Mucosa of stomach (tissue), 1 donor: ENCODE data around the gene EXOC3.

ENCODE experiments used
- H3K27me3 ChIP-seq: one replicate; pipeline ENCODE4 v1.7.0; 2013; ENCODE audit warnings: mild to moderate bottlenecking, low read length; ENCODE audit not compliant: control insufficient read depth, insufficient read depth
- H3K36me3 ChIP-seq: one replicate; pipeline ENCODE4 v1.7.0; 2013; ENCODE audit warnings: low read length; ENCODE audit not compliant: control insufficient read depth, insufficient read depth
- H3K4me1 ChIP-seq: one replicate; pipeline ENCODE4 v1.7.0; 2013; ENCODE audit warnings: mild to moderate bottlenecking, low read length; ENCODE audit not compliant: control insufficient read depth, insufficient read depth
- H3K4me3 ChIP-seq: one replicate; pipeline ENCODE4 v1.7.0; 2013; ENCODE audit warnings: low read length
- H3K9ac ChIP-seq: one replicate; pipeline ENCODE4 v1.7.0; 2013; ENCODE audit warnings: mild to moderate bottlenecking, low read length, moderate library complexity
- H3K9me3 ChIP-seq: one replicate; pipeline ENCODE4 v1.7.0; 2013; ENCODE audit warnings: mild to moderate bottlenecking, low read length, moderate library complexity; ENCODE audit not compliant: control insufficient read depth
- donor health status: Pancreatic carcinoma.

The EXOC3 gene

DNA sequence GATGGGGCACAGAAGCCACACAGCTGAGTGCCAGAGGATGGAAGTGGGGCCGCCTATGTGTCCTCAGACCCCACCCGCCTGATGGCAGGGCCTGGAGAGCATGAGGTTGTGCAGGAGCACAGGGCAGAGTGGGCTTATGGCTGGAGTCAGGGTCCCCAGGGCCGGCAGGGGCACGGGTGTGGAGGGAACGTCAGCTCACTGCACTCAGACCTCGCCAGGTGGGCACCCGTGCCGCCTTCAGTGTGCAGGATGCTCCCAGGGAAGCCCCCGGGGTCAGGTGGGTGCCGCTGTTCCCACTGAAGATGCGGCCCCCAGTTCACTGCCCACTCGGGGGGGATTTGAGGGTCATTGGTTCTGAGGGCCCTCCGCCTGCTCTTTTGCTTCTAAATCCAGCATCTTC is 34.9 kb downstream of the EXOC3 start:
- H3K36me3 ChIP-seq = no peaks in the 10 kb centered on the region
- no peaks in the 10 kb centered on the region for H3K9me3 ChIP-seq
- no peak overlapping the region for H3K4me3 ChIP-seq
- peaks cover 22% of the 10 kb centered on the region for H3K27me3 ChIP-seq
- no peak overlapping the region for H3K9ac ChIP-seq
- H3K4me1 ChIP-seq = no peaks in the 10 kb centered on the region

DNA sequence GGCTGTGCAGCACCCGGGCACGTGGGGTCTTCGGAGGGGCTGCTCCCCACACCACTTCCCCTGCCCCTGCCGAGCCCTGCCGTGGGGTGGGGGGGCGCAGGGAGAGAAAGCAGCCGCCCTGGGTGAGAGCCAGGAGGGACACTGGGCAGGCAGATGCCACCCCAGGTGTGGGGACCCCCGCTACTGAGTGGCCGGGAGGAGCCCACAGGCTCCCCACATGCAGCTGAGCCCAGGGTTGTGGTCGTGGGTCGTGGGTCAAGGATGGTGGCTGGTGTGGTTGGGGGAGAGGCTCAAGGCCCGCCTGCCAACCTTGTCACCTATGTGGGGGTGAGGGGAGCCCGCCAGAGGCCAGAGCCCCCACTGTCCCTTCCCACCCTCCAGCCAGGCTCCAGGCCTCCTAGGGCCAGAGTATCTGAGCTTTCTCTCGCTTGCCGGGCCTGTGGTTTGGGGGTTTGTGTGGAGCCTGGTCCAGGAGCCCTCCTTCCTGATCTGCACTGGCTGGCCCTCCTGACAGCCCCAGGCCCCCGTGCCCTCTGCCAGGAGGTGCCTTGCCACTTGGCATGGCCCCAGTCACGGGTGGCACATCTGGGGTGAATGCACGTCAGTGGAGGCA is 35.5 kb downstream of the EXOC3 start:
- H3K4me1 ChIP-seq = no peaks in the 10 kb centered on the region
- no peaks in the 10 kb centered on the region for H3K9me3 ChIP-seq
- H3K27me3 ChIP-seq = peaks cover 22% of the 10 kb centered on the region
- no peak overlapping the region for H3K9ac ChIP-seq
- no peak overlapping the region for H3K4me3 ChIP-seq
- H3K36me3 ChIP-seq = no peaks in the 10 kb centered on the region

- H3K4me3 ChIP-seq = no peak overlapping the region
- no peaks in the 10 kb centered on the region for H3K36me3 ChIP-seq
- H3K27me3 ChIP-seq = peaks cover 22% of the 10 kb centered on the region
- H3K9me3 ChIP-seq = no peaks in the 10 kb centered on the region
- H3K9ac ChIP-seq = no peak overlapping the region
- no peaks in the 10 kb centered on the region for H3K4me1 ChIP-seq
These were observed 36.1 kb downstream of the EXOC3 start for GRCh38 chr5:478982-479535.

- Histone ChIP-seq H3K9me3 (no peaks in the 10 kb centered on the region), H3K9ac (no peak overlapping the region), H3K27me3 (peaks cover 22% of the 10 kb centered on the region), H3K4me1 (no peaks in the 10 kb centered on the region), H3K4me3 (no peak overlapping the region), H3K36me3 (no peaks in the 10 kb centered on the region)
These were observed 36.8 kb downstream of the EXOC3 start for GRCh38 chr5:479566-480319.

DNA sequence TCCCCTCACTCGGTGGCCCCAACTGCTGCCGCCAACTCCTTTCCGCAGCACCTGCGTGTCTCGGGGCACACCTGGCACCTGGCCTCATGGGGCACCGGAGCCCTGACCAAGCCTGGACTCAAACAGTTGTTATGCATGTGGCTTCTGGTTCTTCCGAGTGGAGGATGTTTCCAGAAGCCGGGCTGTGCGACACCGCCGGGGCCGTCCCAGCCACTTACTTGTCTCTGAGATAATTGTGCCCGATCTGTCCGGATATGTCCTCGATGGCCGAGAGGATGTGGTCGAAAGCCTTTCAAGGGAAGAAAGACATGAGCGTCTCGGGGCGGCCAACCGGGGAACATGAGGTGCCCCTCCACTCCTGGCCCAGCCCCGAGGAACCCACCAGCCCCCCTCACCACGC is 38.4 kb downstream of the EXOC3 start:
- Histone ChIP-seq H3K9ac (no peak overlapping the region), H3K4me1 (no peaks in the 10 kb centered on the region), H3K27me3 (peaks cover 8% of the 10 kb centered on the region), H3K4me3 (no peak overlapping the region), H3K36me3 (no peaks in the 10 kb centered on the region), H3K9me3 (no peaks in the 10 kb centered on the region)

DNA sequence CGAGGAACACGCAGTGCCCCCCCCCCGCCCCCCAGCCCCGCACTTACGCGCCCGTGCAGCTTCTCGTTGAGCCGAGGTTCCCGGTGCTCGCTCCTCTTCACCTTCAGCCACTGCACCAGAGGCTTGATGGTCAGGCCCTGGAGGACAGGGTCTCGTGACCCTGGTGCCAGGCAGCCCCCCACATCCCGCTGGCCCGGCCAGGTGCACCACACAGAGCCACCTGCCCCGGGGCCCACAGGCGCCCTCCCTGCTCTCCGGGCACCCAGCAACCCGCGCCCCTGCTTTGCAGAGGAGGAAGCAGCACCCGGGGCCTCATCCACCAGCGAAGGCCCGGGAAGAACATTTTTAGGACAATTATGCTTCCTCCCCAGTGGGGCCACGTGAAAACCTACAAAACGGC is 39.0 kb downstream of the EXOC3 start:
- Histone ChIP-seq H3K36me3 (no peaks in the 10 kb centered on the region), H3K4me3 (no peak overlapping the region), H3K27me3 (peaks cover 5% of the 10 kb centered on the region), H3K4me1 (no peaks in the 10 kb centered on the region), H3K9ac (no peak overlapping the region), H3K9me3 (no peaks in the 10 kb centered on the region)

- Histone ChIP-seq H3K4me3 (no peak overlapping the region), H3K9me3 (no peaks in the 10 kb centered on the region), H3K4me1 (no peaks in the 10 kb centered on the region), H3K9ac (no peak overlapping the region), H3K36me3 (no peaks in the 10 kb centered on the region), H3K27me3 (peaks cover 5% of the 10 kb centered on the region)
These were observed 39.5 kb downstream of the EXOC3 start for GRCh38 chr5:482506-482905.

DNA sequence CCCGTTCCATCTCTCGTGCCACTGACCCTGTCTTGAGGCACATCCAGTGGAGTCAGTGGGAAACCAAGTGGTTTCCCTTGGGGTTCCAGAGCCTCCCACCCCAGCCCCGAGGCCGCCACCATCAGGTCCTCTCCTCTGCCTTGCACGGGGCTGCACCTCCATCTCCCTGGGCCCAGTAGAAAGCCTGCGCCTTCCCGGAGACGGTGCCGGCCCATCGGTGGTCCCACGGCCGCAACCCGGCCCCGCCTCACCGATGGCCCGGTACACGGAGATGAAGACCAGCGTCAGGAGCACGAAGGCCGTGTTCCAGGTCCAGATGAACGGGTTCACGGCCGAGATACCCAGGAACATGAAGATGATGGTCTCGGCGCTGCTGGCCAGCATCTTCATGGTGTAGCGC is 40.0 kb downstream of the EXOC3 start:
- no peak overlapping the region for H3K4me3 ChIP-seq
- no peaks in the 10 kb centered on the region for H3K36me3 ChIP-seq
- no peaks in the 10 kb centered on the region for H3K9me3 ChIP-seq
- no peaks in the 10 kb centered on the region for H3K4me1 ChIP-seq
- no peak overlapping the region for H3K9ac ChIP-seq
- H3K27me3 ChIP-seq = peaks cover 5% of the 10 kb centered on the region

GRCh38 chr5:483434-484140 is 40.6 kb downstream of the EXOC3 start:
- Histone ChIP-seq H3K27me3 (peaks cover 5% of the 10 kb centered on the region), H3K4me3 (no peak overlapping the region), H3K9me3 (no peaks in the 10 kb centered on the region), H3K4me1 (no peaks in the 10 kb centered on the region), H3K36me3 (no peaks in the 10 kb centered on the region), H3K9ac (no peak overlapping the region)

DNA sequence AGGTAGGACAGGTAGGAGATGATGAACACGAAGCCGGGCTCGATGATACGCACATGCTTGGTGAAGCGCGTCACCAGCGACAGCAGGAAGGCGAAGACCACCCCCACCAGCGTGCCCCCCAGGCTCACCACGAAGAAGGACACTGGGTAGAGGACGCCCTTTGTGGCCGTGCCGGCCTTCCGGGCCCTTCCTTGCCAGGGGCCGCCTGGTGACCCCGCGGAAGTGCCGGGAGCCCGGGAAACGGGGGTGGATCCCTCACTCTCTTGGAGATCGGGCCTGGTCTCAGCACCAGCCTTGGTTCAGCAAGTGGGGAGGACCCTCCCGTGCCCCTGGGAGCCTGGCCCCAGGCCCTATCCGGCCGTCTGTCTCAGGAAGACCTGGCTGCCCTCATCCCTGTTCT is 41.6 kb downstream of the EXOC3 start:
- Histone ChIP-seq H3K9me3 (no peaks in the 10 kb centered on the region), H3K4me1 (no peaks in the 10 kb centered on the region), H3K4me3 (no peak overlapping the region), H3K36me3 (no peaks in the 10 kb centered on the region), H3K27me3 (peaks cover 5% of the 10 kb centered on the region), H3K9ac (no peak overlapping the region)

GRCh38 chr5:485113-485945 is 42.4 kb downstream of the EXOC3 start:
- no peaks in the 10 kb centered on the region for H3K9me3 ChIP-seq
- no peaks in the 10 kb centered on the region for H3K36me3 ChIP-seq
- no peaks in the 10 kb centered on the region for H3K27me3 ChIP-seq
- H3K9ac ChIP-seq = no peak overlapping the region
- no peaks in the 10 kb centered on the region for H3K4me1 ChIP-seq
- no peak overlapping the region for H3K4me3 ChIP-seq
